ENCODE results near the gene PLPPR3. TPM values are rescaled to one million over a fixed set of nuclear protein-coding genes. Genes with fewer than 3 reads are reported as not detected.

Gene PLPPR3
- total and polyA plus RNA-seq, 9 of the 15 experiments (the other 6 are each of a cell fraction or from before 2014, with no cell fraction given): 0.01 to 48.2 (median 8.6) TPM

DNA sequence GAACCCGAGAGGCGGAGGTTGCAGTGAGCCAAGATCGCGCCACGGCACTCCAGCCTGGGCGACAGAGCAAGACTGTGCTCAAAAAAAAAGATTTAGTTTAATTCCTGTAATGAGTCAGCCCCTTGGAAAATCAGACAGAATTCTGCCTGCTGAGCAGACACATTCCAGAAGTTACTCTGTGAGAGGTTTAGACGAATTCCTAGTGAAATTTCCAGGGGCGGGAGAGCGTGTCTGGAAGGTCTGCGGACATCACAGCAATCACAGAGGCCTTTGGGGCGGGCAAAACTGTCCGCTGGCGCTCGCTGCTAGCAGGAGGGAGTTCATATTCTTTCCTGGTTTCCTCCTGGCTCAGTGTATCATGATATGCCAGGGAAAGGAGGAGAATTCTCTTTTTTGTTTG lies 53.3 kb downstream of the PLPPR3 start:
- FAIRE-seq (no peak), ATAC-seq (no peak), DNase-seq (ENCODE audit: extremely low read depth in 1 of 4, low spot score in 3 of 4) (no peak)
- no peaks in the 10 kb centered on the region for H3K9me1 ChIP-seq (ENCODE audit: control insufficient read depth, insufficient read depth, low read length)
- H3K4me2 ChIP-seq (ENCODE audit: insufficient read depth, low read length): no peak overlapping the region
- no peak overlapping the region for H3K27ac ChIP-seq (ENCODE audit: extremely low read depth, low read depth, low read length)
- no peaks in the 10 kb centered on the region for H3K27me3 ChIP-seq (ENCODE audit: control insufficient read depth in 2 of 2, insufficient read depth in 2 of 2, low read length in 2 of 2)
- H3K36me3 ChIP-seq (ENCODE audit: control insufficient read depth, insufficient read depth, low read length): no peaks in the 10 kb centered on the region
- no peak overlapping the region for H2AFZ ChIP-seq (ENCODE audit: low read depth, low read length)
- ChIA-PET CTCF (ENCODE audit: low intra/inter-chr PET ratio) (interaction anchor here (3.5 kb wide), 1 partner anchor 151 kb away, joined by 74 read pairs; the partner anchor contains the start of gene KISS1R), POLR2A (interaction anchor here (0.6 to 0.9 kb wide), 2 partner anchors 13 to 47 kb away, joined by 3 to 4 read pairs; no protein-coding TSS in a partner anchor)
- intact Hi-C loops (cut with micrococcal nuclease): no loop called here
- no peaks in the 10 kb centered on the region for H3K9me3 ChIP-seq (replicated peaks; ENCODE audit: control insufficient read depth, insufficient read depth, low read depth, low read length)
- no TSS peak for BruUV-seq (replicated peaks)
- TF ChIP-seq NCOA4 (IDR thresholded peaks at IDR 0.05; ENCODE audit: partially characterized antibody): no peak
- no peak for TF ChIP-seq ZNF133 (CRISPR knock-in tag; IDR thresholded peaks at IDR 0.05)
- TF ChIP-seq, protein P1, sequence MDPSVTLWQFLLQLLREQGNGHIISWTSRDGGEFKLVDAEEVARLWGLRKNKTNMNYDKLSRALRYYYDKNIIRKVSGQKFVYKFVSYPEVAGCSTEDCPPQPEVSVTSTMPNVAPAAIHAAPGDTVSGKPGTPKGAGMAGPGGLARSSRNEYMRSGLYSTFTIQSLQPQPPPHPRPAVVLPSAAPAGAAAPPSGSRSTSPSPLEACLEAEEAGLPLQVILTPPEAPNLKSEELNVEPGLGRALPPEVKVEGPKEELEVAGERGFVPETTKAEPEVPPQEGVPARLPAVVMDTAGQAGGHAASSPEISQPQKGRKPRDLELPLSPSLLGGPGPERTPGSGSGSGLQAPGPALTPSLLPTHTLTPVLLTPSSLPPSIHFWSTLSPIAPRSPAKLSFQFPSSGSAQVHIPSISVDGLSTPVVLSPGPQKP (CRISPR knock-in tag; IDR thresholded peaks at IDR 0.05): no peak
- TF ChIP-seq ELF1 (tag; IDR thresholded peaks at IDR 0.05): no peak
- TF ChIP-seq HEY1 (CRISPR knock-in tag; IDR thresholded peaks at IDR 0.05; ENCODE audit: borderline replicate concordance): no peak
- TF ChIP-seq NR1H2 (CRISPR knock-in tag; IDR thresholded peaks at IDR 0.05): no peak
- no peak for TF ChIP-seq NCOA1 (IDR thresholded peaks at IDR 0.05; ENCODE audit: low read depth)
- TF ChIP-seq, protein P2, sequence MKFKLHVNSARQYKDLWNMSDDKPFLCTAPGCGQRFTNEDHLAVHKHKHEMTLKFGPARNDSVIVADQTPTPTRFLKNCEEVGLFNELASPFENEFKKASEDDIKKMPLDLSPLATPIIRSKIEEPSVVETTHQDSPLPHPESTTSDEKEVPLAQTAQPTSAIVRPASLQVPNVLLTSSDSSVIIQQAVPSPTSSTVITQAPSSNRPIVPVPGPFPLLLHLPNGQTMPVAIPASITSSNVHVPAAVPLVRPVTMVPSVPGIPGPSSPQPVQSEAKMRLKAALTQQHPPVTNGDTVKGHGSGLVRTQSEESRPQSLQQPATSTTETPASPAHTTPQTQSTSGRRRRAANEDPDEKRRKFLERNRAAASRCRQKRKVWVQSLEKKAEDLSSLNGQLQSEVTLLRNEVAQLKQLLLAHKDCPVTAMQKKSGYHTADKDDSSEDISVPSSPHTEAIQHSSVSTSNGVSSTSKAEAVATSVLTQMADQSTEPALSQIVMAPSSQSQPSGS (CRISPR knock-in tag; IDR thresholded peaks at IDR 0.05): no peak
- no peak for TF ChIP-seq MCM2 (IDR thresholded peaks at IDR 0.05; ENCODE audit: low read depth)
- TF ChIP-seq ZNF354B (CRISPR knock-in tag; IDR thresholded peaks at IDR 0.05): no peak
- no peak for TF ChIP-seq TFAM (CRISPR knock-in tag; conservative IDR thresholded peaks at IDR 0.05)
- H3K4me1 ChIP-seq (replicated peaks in 1 of 2; ENCODE audit: control insufficient read depth in 2 of 2, insufficient read depth in 2 of 2, low read length in 2 of 2): peaks cover 0 to 42% of the 10 kb centered on the region in 2 experiments; a peak in 3 of 5 replicates
- no peaks in the 10 kb centered on the region for H4K20me1 ChIP-seq (replicated peaks; ENCODE audit: control insufficient read depth, insufficient read depth, low read length)
- H3K79me2 ChIP-seq (ENCODE audit: control insufficient read depth, insufficient read depth, low read length): no peaks in the 10 kb centered on the region
- H3K4me3 ChIP-seq: no peak overlapping the region
- 68% methylated on average over 8 of the region's 14 CpGs for WGBS (ENCODE audit: insufficient coverage, low coverage, missing lambda C conversion rate)
- no peak overlapping the region for H3K9ac ChIP-seq (ENCODE audit: insufficient read depth in 1 of 2, low read depth in 2 of 2, low read length in 2 of 2)
- in situ Hi-C loops (cut with MboI): loop anchor here (5.0 to 25.0 kb wide), 3 partner anchors 89 to 469 kb away; partner anchors contain the start of genes ATP5F1D, CBARP, CFD and MIDN

Data from K562 (cell line).